GM18519 (cell line): ENCODE measurements around the gene FFAR4.

Experiments used
- ATAC-seq: cut with Tn5 transposase; IDR thresholded peaks from one replicate; pipeline ENCODE4 v1.9.1; 2021; ENCODE audit warnings: mild to moderate bottlenecking, moderate library complexity; ENCODE audit not compliant: unreplicated experiment, low FRiP score

The FFAR4 gene

DNA sequence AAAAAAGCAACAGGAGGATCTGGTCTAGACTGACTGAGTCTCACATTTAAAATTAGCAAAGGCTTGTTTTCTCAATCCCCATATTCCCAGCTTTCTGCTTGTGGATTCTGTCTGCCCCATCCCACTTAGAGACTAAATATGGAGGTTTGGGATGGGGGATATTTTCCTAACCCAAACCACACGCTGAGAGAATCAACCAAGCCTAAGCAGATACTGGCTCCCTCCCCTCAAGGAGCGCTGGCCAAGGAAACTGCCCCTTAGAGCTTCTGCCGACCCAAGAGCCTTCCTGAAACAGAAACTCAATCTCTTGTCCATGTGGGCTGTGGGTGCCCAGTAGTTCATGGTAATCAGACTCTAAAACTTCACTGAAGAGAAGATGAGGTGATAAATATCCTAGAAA lies 3.9 kb downstream of the FFAR4 start:
- no peak for ATAC-seq

DNA sequence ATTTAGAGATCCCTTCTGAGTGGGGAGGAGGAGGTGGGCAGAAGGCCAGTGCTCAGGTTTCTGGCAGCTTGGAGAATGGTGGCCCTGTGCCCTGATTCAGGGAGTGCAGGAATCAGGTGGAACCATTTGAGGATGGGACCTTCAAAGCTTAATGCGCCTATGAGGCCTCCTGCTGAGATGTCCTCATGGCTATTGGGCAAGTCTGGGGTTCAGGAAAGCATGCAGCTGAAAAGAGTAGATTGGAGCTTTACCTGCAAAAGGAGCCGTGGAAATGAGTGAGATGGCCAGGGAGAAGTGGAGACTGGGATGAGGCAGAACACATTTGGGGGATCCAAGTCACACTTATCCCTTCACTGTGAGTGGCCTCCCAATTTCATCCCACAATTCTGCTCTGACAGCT lies 6.1 kb downstream of the FFAR4 start:
- ATAC-seq: no peak

DNA sequence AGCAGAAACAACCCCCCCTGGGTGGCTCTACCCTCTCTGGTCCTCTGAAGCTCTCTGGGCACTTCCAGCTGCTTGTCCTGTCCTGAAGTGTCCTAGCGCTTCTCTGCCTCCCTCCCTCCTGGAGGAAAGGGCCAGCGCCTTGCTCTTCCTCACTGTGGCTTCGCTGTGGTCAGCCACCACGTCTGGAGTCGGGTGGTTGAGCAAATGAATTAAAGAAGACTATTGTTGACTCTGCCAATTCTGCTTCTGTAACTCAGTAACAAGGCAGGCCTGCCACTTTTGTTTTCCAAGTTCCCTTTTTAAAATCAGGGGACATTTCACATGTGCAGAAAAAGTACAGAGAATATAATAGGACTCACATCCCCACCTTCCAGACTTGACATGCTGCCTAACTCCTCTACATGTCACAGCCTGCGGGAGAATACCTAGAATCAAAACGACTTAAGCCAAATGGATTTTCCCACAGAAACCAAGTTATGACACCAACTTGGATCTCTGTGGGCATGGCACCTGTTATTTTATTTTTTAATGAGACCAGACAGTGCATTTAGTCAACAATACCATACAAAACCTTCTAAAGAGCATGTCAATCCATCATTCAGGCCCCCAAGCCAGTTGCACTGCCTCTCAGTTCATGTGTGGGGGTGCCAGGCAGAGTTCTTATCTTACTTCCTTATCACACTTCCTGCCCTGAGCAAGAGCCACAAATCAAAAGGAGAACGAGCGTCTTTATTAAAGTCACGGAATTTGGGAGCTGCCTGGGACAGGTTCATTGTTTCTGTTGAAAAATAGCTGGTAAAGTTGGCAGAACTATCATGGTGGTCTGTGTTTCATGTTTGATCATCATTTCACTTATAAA lies 6.8 kb downstream of the FFAR4 start:
- ATAC-seq: no peak

DNA sequence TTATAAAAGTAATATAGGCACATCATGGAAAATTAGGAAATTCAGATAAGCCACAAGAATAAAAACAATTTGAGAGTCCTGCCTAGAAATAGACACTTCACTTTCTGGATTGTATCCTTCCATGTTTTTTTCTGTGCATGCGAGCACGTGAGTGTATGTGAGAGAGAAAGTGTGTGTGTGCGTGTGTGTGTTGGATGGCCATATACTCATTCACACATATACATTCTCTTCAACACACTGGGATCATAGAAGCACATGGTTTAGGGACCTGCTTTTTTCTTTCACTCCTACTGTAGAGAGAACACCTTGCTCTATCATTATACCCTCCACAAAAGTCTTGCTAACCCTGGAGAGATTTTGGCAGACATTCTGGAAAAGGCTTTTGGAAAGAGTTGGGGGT lies 7.5 kb downstream of the FFAR4 start:
- no peak for ATAC-seq

DNA sequence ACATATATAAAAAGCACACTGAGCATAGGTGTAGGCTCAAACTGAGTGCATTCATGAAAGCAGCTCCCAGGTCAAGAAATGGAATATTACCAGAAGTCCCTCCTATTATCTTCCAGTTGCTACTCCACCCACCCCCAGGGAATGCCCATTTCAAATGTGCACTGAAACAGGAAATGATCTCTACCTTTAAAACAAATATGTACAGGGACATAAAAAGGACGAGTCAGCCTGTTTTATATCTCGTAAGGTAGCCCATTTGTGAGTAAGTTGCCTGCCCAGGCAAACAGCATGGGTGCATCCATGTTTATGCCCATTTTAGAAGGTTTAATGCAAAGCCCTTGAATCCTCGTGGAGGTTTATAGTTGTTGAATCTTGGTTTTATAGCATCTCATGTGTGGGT lies 10.4 kb downstream of the FFAR4 start:
- no peak for ATAC-seq

DNA sequence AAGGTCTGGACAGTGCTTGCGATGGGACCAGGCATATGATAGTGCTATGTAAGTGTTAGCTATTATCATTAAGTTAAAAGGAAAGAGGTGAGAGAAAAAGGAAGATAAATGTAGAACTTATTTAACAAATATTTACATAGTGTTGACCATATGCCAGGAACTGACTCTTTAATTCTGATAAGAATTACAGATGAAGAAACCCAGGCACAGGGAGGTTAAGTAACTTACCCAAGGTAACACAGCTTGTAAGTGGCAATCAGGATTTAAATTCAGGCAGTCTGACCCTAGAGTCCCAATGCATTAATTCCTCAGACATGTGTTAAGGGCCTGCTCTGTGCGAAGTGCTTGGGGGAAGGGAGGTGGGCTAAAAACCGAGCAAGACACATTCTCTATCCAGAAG lies 11.1 kb downstream of the FFAR4 start:
- no peak for ATAC-seq

DNA sequence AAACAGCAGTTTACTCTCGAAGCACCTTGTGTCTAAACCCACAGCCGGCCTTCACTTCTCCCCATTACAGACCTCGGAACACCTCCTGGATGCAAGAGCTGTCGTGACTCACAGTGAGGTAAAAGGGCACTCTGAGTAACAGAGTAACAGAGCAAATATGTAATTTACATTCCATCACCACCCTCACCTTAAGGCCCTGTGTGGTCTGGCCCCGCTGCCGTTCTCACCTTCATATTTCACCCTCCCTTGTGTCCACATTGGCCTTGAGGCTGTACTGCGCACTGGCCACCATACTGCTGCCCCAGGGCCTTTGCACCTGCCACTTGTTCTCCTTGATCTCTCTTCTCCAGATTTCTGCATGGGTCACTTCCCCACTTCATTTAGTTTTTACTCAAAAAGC lies 12.6 kb downstream of the FFAR4 start:
- ATAC-seq: no peak

DNA sequence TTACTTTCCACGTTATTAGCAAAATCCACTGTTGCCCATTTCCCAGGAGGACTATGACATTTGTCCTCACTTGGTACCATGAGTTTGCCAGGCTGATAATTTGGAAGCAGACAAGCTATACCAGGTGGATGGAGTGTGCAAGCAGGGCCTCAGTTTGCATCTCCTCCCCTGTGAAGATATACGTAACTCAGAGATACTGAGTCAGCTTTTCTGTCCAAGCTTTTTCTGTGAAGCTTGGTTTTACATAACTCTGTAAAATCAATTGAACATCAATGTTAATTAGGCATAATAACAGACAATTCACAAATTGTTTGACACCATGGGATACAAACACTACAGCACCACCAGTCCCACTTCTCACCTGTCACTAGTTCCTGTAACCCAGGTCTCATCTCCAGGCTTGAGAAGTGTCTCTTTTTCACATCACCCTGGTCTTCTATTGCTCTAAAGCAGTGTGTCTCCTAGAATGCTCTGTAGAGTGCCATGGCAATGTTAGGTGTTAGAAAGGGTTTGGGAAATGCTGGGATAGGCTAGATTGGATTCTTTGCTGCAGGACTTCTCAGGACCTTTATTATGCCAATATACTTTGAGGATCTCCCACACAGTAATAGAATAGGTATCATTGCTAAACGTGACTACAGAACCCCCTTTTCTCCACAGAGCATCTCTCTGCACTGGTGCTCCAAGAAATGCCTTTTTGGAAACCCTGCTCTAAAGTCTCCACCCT lies 13.7 kb downstream of the FFAR4 start:
- ATAC-seq: no peak

DNA sequence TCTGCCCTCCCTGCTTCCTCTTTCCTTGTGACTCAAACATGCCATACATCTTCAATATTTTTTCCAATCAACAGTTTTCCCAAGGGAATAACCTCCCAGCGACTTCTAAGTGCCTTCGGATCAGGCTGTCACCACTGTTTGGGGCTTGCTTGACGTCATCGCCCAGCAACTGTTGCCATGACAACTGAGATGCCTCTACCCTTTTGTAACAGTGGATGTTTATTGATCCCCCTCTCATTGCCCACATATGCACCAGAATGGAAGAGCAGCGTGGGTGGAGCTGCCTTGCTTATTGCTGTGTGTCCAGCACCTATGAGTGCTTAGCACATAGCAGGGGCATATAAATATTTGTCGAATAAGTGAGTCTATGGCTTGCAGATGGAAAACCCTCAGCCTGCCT lies 14.4 kb downstream of the FFAR4 start:
- no peak for ATAC-seq

DNA sequence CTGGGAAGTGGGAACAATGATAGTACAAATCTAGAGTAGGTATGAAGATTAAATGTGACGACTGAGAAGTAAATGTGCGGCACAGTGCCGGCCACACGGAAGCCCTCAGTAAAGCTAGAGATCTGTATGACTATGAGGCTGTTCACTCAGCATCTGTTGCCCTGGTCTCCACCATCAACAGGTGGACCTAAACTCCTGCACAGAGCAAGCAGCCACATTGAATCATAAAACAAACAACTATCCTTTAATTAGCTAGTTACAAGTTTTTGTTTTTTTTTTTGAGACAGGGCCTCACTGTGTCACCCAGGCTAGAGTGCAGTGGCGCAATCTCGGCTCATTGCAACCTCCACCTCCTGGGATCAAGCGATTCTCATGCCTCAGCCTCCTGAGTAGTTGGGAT lies 18.0 kb downstream of the FFAR4 start:
- no peak for ATAC-seq

DNA sequence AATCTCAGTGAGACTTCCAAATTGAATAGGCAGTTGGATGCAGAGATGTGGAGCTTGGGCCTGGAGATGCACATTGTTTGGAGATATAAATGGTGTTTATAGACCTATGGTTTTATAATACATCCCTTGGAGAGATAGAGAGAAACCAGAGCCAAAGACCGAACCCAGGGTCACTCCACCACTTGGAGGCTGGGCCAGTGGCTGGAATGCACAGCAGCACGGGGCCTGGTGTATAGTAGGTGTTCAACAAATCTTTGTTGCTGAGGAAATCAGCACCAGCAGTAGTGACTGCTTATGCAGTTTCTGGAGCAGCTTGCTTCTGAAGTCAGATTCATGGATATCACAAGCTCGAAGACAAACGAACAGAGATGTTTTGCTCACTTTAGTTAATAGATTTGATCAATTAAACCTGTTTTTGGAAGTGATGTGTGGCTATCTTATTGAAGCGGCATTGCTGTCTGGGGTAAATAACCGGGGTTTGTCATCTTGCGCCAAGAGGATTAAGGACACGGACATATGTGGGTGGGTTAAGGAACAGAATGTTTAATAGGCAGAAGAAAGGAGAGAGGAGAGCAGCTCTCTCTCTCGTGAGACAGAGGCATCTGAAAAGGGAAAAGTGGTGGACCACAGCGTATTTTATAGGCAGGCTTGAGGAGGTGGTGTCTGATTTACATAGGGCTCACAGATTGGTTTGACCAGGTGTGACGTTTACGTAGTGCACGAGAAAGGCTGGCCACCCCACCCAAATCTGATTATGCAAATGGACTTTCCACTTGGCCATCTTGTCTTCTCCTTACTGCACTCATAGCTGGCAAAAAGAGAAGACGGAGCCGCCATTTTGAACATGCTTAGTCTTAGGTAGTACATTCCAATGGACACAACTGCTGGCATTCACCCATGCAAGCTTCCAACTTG lies 23.4 kb downstream of the FFAR4 start:
- ATAC-seq: no peak

DNA sequence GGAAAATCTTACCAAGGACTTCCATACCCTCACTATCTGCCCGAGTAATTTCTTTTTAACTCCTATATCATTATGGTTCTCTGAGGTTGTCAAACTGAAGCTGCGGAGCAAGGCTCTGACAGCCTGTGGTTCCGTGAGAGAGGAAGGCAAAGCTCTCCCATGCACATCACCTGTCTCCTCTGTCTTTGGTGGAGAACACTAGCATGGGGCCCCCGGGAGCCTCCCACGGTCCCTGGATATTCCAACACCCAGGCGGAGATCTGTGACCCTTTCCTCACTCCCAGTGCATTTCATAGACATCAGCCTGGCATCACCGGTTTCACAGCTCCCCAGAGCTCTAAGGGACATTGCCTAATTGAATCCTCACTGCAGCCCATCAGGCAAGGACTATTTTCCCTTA lies 24.2 kb downstream of the FFAR4 start:
- ATAC-seq: no peak

DNA sequence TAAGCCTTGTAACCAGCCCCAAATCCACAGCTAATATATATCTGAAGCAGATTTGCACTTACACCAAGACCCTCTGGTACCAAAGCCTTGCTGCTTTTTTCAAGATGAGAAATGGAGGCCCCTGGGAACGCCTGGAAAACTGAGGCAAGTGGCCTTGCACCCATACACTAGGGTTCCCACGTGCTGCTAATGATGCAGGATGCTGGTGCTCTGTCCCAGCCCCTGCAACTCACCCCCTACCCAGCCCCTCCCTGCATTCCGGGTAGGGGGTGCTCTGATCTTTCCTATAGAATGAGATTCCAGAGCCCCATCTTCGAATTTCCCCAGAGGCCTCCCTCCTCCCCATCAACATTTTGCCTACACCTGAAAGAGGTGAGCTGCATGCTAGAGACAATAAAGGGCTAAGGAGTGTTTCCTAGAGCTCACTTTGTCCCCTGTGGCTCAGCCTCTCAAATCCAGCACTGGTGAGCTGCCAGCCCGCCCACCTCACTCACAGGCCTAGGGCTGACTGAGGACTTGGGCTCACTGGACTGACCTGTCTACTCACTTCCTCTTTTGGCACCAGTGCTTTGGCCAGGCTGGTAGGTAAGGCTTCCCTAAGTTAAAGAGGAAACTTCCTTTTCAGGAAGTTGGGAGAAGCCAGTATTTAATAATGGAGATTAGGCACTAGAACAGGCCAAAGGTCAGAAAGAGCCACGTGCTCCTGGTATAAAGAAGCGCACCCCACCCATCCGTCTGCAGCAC lies 24.8 kb downstream of the FFAR4 start:
- no peak for ATAC-seq

DNA sequence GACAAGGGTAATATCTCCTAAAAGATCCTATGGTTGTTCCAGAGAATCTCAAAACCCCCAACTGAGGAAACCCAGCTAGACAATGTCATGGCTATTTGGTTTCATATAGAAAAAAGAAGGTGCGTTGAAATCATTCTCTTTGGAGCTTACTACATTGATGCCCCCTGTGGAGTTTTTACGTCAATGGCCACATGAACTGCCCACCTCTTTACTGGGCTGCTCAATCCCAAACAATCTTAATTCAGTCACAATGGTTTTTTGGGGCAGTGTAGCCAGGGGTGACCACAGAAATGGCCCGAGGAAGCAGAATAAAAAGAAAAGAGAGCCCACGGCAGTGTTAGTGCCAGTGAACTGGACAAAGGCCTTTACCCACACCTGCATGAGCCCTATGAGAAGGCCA lies 26.8 kb downstream of the FFAR4 start:
- no peak for ATAC-seq

DNA sequence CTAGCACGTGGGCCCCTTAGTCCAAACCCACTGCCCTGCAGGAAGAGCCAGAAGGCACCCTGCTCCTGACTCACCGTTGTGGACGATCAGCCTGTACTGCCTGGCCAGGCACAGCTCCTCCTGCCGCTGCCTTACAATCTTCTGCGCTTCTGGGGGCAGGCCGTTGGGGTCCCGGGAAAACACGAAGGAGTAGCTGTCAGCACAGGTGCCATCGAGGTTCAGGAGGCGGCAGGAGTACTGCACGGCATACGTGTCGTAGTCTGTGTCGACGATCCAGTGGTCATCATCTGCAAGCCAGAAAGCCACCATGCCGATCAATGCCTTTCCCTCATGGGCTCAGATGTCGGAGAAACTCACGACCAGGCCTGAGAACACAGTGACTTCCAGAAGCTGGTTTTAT lies 27.3 kb downstream of the FFAR4 start:
- ATAC-seq: no peak

DNA sequence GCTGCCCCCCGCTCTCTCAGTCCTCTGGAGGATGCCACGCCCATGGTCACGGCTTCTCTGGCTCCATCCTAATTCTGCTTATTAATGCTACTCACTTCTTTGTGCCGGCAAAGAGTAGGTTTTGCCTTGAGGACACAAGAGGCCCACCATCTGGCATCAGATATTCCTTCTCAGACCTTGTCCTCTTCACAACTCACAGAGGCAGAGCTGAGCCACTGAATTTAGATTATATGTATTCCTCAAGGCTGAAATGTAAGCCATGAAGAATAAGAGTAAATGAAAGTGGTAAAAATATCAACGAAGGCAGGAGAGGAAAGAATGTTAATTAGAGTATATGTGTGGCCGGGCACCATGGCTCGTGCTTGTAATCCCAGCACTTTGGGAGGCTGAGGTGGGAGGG lies 28.1 kb downstream of the FFAR4 start:
- no peak for ATAC-seq

DNA sequence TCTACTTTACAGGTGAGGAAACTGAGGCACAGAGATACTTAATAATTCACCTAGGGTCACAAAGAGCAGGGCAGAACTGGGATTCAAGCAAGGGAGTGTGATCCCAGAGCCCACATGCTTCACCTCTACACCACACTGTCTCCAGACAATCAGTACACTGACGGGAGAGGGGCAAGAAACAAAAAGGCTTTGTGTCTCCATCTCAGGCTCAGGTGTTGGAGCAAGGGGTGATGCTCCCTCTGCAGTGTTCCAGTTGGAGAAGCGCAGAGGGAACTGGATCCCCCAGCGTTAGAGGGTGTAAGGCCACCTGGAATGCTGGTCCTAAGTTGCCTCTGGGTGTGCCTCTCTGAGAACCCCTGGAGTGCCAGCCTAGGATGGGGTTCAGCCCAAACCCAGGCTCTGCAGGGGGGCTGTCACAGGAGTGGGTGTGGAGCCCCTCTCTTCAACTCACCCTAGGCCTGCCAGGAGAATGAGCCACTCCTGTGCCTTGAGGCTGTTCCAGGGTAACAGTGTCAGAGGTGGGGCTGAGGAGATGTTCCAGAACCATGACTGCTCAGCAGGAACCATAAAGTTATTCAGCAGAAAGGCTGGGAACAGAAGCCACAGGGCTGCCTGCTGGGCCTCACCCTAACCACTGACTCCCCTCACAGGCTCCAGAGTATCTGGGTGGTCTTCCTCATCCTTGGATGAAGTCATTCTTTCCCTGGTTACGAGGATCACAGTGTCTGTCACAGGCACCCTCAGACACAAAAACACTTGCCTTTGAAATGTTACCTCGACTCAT lies 29.1 kb downstream of the FFAR4 start:
- no peak for ATAC-seq

DNA sequence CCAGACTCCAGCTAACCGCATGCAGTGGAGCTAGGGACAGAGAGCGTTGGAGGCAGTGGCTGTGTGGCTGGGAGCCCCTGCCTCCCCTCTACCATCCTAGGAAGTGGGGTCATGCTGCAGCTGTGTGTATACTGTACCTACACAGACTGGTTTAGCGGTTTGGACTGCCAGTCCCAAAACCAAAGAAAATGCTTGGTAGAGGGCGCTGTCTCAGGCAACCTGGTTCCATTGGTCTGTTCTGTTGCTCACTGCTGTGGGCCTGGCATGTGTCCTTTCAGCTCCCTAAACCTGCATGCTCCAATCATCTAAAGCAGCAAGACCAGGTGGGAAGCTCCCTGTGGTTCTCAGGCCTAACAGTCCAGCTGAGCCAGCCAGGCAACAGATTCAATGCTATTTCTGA lies 30.1 kb downstream of the FFAR4 start:
- no peak for ATAC-seq

DNA sequence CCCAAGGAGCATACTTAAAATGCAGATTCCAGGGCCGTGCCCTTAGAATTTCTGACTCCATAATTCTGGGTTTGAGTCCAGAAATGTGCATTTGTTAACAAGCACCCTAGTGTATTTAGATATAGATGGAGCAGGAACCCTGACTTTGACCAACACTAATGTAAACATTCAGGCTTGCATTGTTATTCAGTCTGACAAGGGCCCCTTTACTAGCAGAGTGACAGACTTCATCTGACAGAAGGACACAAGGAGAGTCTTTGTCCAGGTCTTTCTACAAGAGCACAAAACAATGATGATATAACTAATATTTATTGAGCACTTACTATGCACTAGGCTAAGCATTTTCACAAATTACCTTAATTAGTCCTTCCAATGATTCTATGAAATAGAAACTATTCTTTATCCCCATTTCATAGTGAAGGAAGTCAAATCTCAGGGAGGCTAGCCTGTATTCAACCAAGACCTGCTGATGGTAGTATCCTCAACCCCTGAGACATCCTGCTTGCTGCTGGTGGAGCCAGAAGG lies 30.7 kb downstream of the FFAR4 start:
- ATAC-seq: no peak
